HEK293 (cell line): Measurements from ENCODE around the gene ZNF284.

Experiments
- MYNN ChIP-seq: fragments of 450-650 bp; formaldehyde crosslinking; IDR thresholded peaks from 2 replicates; pipeline ENCODE4 v1.5.1; 2016; ENCODE audit warnings: missing biosample characterization, missing genetic modification characterization, borderline replicate concordance
- PRDM1 ChIP-seq: fragments of 450-650 bp; formaldehyde crosslinking; IDR thresholded peaks from 2 replicates; pipeline ENCODE4; 2016; ENCODE audit warnings: missing biosample characterization, missing genetic modification characterization
- YY1 ChIP-seq: fragments of 450-650 bp; formaldehyde crosslinking; IDR thresholded peaks from 2 replicates; pipeline ENCODE4 v1.5.1; 2018; ENCODE audit warnings: missing biosample characterization, missing genetic modification characterization
- YY2 ChIP-seq: fragments of 450-650 bp; formaldehyde crosslinking; IDR thresholded peaks from 2 replicates; pipeline ENCODE4 v1.5.1; 2016; ENCODE audit warnings: missing biosample characterization, missing genetic modification characterization
- ZBTB48 ChIP-seq: fragments of 450-650 bp; formaldehyde crosslinking; IDR thresholded peaks from 2 replicates; pipeline ENCODE4 v1.5.1; 2016; ENCODE audit warnings: missing biosample characterization, missing genetic modification characterization
- ZFP37 ChIP-seq: fragments of 450-650 bp; formaldehyde crosslinking; IDR thresholded peaks from 2 replicates; pipeline ENCODE4 v1.5.1; 2016; ENCODE audit warnings: missing biosample characterization, missing genetic modification characterization
- ZFP41 ChIP-seq: fragments of 450-650 bp; formaldehyde crosslinking; IDR thresholded peaks from 2 replicates; pipeline ENCODE4 v1.5.1; 2016; ENCODE audit warnings: missing biosample characterization, missing genetic modification characterization, borderline replicate concordance
- ZFP69B ChIP-seq: fragments of 450-650 bp; formaldehyde crosslinking; IDR thresholded peaks from 2 replicates; pipeline ENCODE4 v1.5.1; 2016; ENCODE audit warnings: missing biosample characterization, missing genetic modification characterization
- ZIC2 ChIP-seq: fragments of 450-650 bp; formaldehyde crosslinking; IDR thresholded peaks from 2 replicates; pipeline ENCODE4 v1.5.1; 2016; ENCODE audit warnings: missing biosample characterization, missing genetic modification characterization
- ZNF138 ChIP-seq: fragments of 450-650 bp; formaldehyde crosslinking; IDR thresholded peaks from 2 replicates; pipeline ENCODE4 v1.5.1; 2016; ENCODE audit warnings: missing biosample characterization, missing genetic modification characterization, borderline replicate concordance
- ZNF16 ChIP-seq: fragments of 450-650 bp; formaldehyde crosslinking; IDR thresholded peaks from 2 replicates; pipeline ENCODE4 v1.5.1; 2016; ENCODE audit warnings: low read depth, missing biosample characterization, missing genetic modification characterization
- ZNF174 ChIP-seq: fragments of 450-650 bp; formaldehyde crosslinking; IDR thresholded peaks from 2 replicates; pipeline ENCODE4 v1.5.0; 2017; ENCODE audit warnings: missing biosample characterization, mild to moderate bottlenecking, missing genetic modification characterization
- ZNF175 ChIP-seq: fragments of 450-650 bp; formaldehyde crosslinking; IDR thresholded peaks from 2 replicates; pipeline ENCODE4 v1.5.1; 2016; ENCODE audit warnings: missing biosample characterization, missing genetic modification characterization
- ZNF202 ChIP-seq: fragments of 450-650 bp; formaldehyde crosslinking; IDR thresholded peaks from 2 replicates; pipeline ENCODE4 v1.5.1; 2016; ENCODE audit warnings: missing biosample characterization, missing genetic modification characterization, borderline replicate concordance
- ZNF24 ChIP-seq: fragments of 450-650 bp; formaldehyde crosslinking; IDR thresholded peaks from 2 replicates; pipeline ENCODE4 v1.5.1; 2016; ENCODE audit warnings: missing biosample characterization, missing genetic modification characterization
- ZNF280D ChIP-seq: fragments of 450-650 bp; formaldehyde crosslinking; IDR thresholded peaks from 2 replicates; pipeline ENCODE4 v1.5.1; 2016; ENCODE audit warnings: missing biosample characterization, missing genetic modification characterization
- ZNF302 ChIP-seq: fragments of 450-650 bp; formaldehyde crosslinking; IDR thresholded peaks from 2 replicates; pipeline ENCODE4 v1.5.1; 2016; ENCODE audit warnings: missing biosample characterization, missing genetic modification characterization, low read depth
- ZNF350 ChIP-seq: fragments of 450-650 bp; formaldehyde crosslinking; IDR thresholded peaks from 2 replicates; pipeline ENCODE4 v1.5.0; 2017; ENCODE audit warnings: missing biosample characterization, mild to moderate bottlenecking, missing genetic modification characterization
- ZNF449 ChIP-seq: fragments of 450-650 bp; formaldehyde crosslinking; IDR thresholded peaks from 2 replicates; pipeline ENCODE4 v1.5.1; 2017; ENCODE audit warnings: missing biosample characterization, mild to moderate bottlenecking, missing genetic modification characterization, moderate library complexity
- ZNF529 ChIP-seq: fragments of 450-650 bp; formaldehyde crosslinking; IDR thresholded peaks from 2 replicates; pipeline ENCODE4 v1.5.1; 2017; ENCODE audit warnings: missing genetic modification characterization, missing biosample characterization; ENCODE audit not compliant: insufficient replicate concordance
- ZNF549 ChIP-seq: fragments of 450-650 bp; IDR thresholded peaks from 2 replicates; pipeline ENCODE4 v1.5.1; 2018; ENCODE audit warnings: missing biosample characterization, missing genetic modification characterization, mild to moderate bottlenecking, inconsistent platforms, moderate library complexity
- ZNF660 ChIP-seq: fragments of 450-650 bp; IDR thresholded peaks from 2 replicates; pipeline ENCODE4 v1.5.1; 2018; ENCODE audit warnings: missing biosample characterization, mild to moderate bottlenecking, missing genetic modification characterization
- ZNF670 ChIP-seq: fragments of 450-650 bp; formaldehyde crosslinking; IDR thresholded peaks from 2 replicates; pipeline ENCODE4 v1.5.1; 2016; ENCODE audit warnings: missing biosample characterization, missing genetic modification characterization, low read depth
- ZNF747 ChIP-seq: fragments of 450-650 bp; formaldehyde crosslinking; IDR thresholded peaks from 2 replicates; pipeline ENCODE4 v1.5.1; 2016; ENCODE audit warnings: missing biosample characterization, missing genetic modification characterization
- ZNF768 ChIP-seq: fragments of 450-650 bp; formaldehyde crosslinking; IDR thresholded peaks from 2 replicates; pipeline ENCODE4 v1.5.1; 2018; ENCODE audit warnings: missing biosample characterization, mild to moderate bottlenecking, missing genetic modification characterization
- ZSCAN23 ChIP-seq: fragments of 450-650 bp; formaldehyde crosslinking; IDR thresholded peaks from 2 replicates; pipeline ENCODE4 v1.5.1; 2016; ENCODE audit warnings: missing biosample characterization, missing genetic modification characterization
- ZSCAN4 ChIP-seq: fragments of 450-650 bp; formaldehyde crosslinking; IDR thresholded peaks from 2 replicates; pipeline ENCODE4 v1.5.1; 2017; ENCODE audit warnings: missing biosample characterization, missing genetic modification characterization
- TF ChIP-seq, protein P1 (sequence below): fragments of 450-650 bp; formaldehyde crosslinking; IDR thresholded peaks from 2 replicates; pipeline ENCODE4 v1.5.1; 2016; ENCODE audit warnings: missing biosample characterization, missing genetic modification characterization, borderline replicate concordance

The ZNF284 gene

DNA sequence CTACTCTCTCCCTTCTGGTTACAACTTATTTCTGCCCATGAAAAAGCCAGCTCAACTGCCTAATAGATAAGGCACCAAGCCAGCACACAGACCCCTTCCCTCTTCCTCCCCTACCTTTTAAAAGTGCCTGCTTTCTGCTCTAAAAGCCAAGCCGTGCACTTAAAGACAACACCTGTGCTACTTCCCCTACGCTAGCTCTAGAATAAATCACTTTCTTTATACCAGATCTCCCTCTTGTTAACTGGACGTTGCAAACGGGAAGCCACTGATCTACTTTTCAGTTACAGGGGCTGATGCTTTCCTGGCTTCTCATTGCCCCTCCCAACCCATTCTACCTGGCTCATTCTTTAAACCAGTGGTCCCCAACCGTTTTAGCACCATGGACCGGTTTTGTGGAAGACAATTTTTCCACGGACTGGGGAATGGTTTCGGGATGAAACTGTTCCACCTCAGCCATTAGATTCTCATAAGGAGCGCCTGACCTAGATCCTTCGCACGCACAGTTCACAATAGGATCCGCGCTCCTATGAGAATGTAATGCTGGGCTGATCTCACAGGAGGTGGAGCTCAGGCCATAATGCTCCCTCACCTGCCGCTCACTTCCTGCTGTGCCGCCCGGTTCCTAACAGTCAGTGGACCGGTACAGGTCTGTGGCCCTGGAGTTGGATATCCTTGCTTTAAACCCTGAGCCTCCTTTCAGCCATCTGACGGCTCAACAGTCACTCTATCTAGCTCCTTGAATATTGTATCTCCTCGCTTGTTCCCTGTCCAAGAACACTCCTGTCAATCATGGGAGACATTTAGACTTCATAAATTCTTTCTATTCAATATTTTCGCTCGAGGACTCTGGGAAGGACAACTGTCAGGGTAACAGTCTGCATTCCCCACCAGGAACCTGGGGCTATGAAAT is 21.0 kb upstream of the ZNF284 start (continued):
- peak; percentile 40; the same call in 1 of the 2 replicates for TF ChIP-seq ZFP37 (tag by site-specific recombination)
- no peak for TF ChIP-seq ZIC2 (tag by site-specific recombination)
- TF ChIP-seq, protein P1, sequence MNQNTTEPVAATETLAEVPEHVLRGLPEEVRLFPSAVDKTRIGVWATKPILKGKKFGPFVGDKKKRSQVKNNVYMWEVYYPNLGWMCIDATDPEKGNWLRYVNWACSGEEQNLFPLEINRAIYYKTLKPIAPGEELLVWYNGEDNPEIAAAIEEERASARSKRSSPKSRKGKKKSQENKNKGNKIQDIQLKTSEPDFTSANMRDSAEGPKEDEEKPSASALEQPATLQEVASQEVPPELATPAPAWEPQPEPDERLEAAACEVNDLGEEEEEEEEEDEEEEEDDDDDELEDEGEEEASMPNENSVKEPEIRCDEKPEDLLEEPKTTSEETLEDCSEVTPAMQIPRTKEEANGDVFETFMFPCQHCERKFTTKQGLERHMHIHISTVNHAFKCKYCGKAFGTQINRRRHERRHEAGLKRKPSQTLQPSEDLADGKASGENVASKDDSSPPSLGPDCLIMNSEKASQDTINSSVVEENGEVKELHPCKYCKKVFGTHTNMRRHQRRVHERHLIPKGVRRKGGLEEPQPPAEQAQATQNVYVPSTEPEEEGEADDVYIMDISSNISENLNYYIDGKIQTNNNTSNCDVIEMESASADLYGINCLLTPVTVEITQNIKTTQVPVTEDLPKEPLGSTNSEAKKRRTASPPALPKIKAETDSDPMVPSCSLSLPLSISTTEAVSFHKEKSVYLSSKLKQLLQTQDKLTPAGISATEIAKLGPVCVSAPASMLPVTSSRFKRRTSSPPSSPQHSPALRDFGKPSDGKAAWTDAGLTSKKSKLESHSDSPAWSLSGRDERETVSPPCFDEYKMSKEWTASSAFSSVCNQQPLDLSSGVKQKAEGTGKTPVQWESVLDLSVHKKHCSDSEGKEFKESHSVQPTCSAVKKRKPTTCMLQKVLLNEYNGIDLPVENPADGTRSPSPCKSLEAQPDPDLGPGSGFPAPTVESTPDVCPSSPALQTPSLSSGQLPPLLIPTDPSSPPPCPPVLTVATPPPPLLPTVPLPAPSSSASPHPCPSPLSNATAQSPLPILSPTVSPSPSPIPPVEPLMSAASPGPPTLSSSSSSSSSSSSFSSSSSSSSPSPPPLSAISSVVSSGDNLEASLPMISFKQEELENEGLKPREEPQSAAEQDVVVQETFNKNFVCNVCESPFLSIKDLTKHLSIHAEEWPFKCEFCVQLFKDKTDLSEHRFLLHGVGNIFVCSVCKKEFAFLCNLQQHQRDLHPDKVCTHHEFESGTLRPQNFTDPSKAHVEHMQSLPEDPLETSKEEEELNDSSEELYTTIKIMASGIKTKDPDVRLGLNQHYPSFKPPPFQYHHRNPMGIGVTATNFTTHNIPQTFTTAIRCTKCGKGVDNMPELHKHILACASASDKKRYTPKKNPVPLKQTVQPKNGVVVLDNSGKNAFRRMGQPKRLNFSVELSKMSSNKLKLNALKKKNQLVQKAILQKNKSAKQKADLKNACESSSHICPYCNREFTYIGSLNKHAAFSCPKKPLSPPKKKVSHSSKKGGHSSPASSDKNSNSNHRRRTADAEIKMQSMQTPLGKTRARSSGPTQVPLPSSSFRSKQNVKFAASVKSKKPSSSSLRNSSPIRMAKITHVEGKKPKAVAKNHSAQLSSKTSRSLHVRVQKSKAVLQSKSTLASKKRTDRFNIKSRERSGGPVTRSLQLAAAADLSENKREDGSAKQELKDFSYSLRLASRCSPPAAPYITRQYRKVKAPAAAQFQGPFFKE (tag by site-specific recombination), result no peak
- no peak for TF ChIP-seq ZNF24 (tag by site-specific recombination)
- TF ChIP-seq PRDM1 (tag by site-specific recombination), result peak; percentile 1; the same call in 1 of the 2 replicates
- 0 out of 2 replicates have a peak, but pooled peaks have one; percentile 45 for TF ChIP-seq ZNF280D (tag by site-specific recombination)
- no peak for TF ChIP-seq ZNF16 (tag by site-specific recombination)
- TF ChIP-seq ZFP69B (tag by site-specific recombination), result no peak
- TF ChIP-seq MYNN (tag by site-specific recombination), result no peak
- 0 out of 2 replicates have a peak, but pooled peaks have one; percentile 46 for TF ChIP-seq ZNF670
- TF ChIP-seq ZBTB48 (tag by site-specific recombination), result 0 out of 2 replicates have a peak, but pooled peaks have one; percentile 10
- TF ChIP-seq ZNF138, result no peak
- no peak for TF ChIP-seq ZFP41 (tag by site-specific recombination)
- TF ChIP-seq YY2, result no peak
- no peak for TF ChIP-seq ZNF747 (tag by site-specific recombination)
- TF ChIP-seq YY1, result no peak
- no peak for TF ChIP-seq ZNF660 (tag by site-specific recombination)
- TF ChIP-seq ZNF174 (tag by site-specific recombination), result 0 out of 2 replicates have a peak, but pooled peaks have one; percentile 79
- no peak for TF ChIP-seq ZNF302 (tag by site-specific recombination)
- TF ChIP-seq ZNF549 (tag by site-specific recombination), result peak; percentile 95
- no peak for TF ChIP-seq ZNF449 (tag by site-specific recombination)
- TF ChIP-seq ZSCAN4 (tag by site-specific recombination), result 0 out of 2 replicates have a peak, but pooled peaks have one; percentile 14
- no peak for TF ChIP-seq ZNF768 (tag by site-specific recombination)
- peak; percentile 45 for TF ChIP-seq ZNF529 (tag by site-specific recombination)
- TF ChIP-seq ZNF175 (tag by site-specific recombination), result no peak
- no peak for TF ChIP-seq ZNF202 (tag by site-specific recombination)
- TF ChIP-seq ZNF350 (tag by site-specific recombination), result no peak
- TF ChIP-seq ZSCAN23 (tag by site-specific recombination), result no peak
